K562 (cell line): ENCODE measurements around the gene ISG20L2. TPM values are rescaled to one million over a fixed set of nuclear protein-coding genes. Genes with fewer than 3 reads are reported as not detected.

ENCODE experiments used
- ELF1 ChIP-seq: fragments of 200-800 bp; sonication (Bioruptor generic); IDR thresholded peaks from 2 replicates; pipeline ENCODE4 v1.6.1; 2016; ENCODE audit warnings: missing genetic modification characterization, missing compliant biosample characterization
- HDGF ChIP-seq: fragments of 450-650 bp; IDR thresholded peaks from 2 replicates; pipeline ENCODE4 v1.6.1; 2016
- HNRNPH1 ChIP-seq: fragments of 200-400 bp; formaldehyde crosslinking; optimal IDR thresholded peaks from 2 replicates; pipeline ENCODE3; 2017; ENCODE audit warnings: low read depth, mild to moderate bottlenecking, low read length, moderate library complexity
- HNRNPK ChIP-seq: fragments of 200-400 bp; formaldehyde crosslinking; IDR thresholded peaks from one replicate; pipeline ENCODE4 v1.6.1; 2018; ENCODE audit warnings: mild to moderate bottlenecking, low read depth, low read length; ENCODE audit not compliant: poor library complexity, severe bottlenecking
- HOXB6 ChIP-seq: fragments of 250-450 bp; sonication (Bioruptor Pico); IDR thresholded peaks from 2 replicates; pipeline ENCODE4 v1.5.1; 2022; ENCODE audit warnings: mild to moderate bottlenecking, borderline replicate concordance
- NCOA1 ChIP-seq: fragments of 450-650 bp; IDR thresholded peaks from 2 replicates; pipeline ENCODE4 v1.6.1; 2016; ENCODE audit warnings: low read depth
- NFIC ChIP-seq: fragments of 450-650 bp; IDR thresholded peaks from 2 replicates; pipeline ENCODE4 v1.6.1; 2017; ENCODE audit warnings: mild to moderate bottlenecking, inconsistent platforms
- SETDB1 ChIP-seq: IDR thresholded peaks from one replicate; pipeline ENCODE4 v1.6.1; 2012; ENCODE audit warnings: low read length, control low read depth, inconsistent platforms
- SREBF1 ChIP-seq: fragments of 150-350 bp; IDR thresholded peaks from 2 replicates; pipeline ENCODE4 v1.6.1; 2014; ENCODE audit warnings: antibody characterized with exemption, low read depth, low read length, borderline replicate concordance
- ZNF217 ChIP-seq: sonication (generic); formaldehyde crosslinking; IDR thresholded peaks from 2 replicates; pipeline ENCODE4 v1.8.0; 2022; ENCODE audit warnings: mild to moderate bottlenecking, missing genetic modification reagents
- ZNF224 ChIP-seq: sonication (generic); formaldehyde crosslinking; IDR thresholded peaks from 2 replicates; pipeline ENCODE4 v1.8.0; 2022; ENCODE audit warnings: mild to moderate bottlenecking, missing genetic modification reagents
- ZNF778 ChIP-seq: fragments of 450-650 bp; formaldehyde crosslinking; IDR thresholded peaks from 2 replicates; pipeline ENCODE4 v1.4.0; 2020; ENCODE audit warnings: mild to moderate bottlenecking, moderate library complexity
- polyA plus RNA-seq, 8 experiments: library from polyadenylated mRNA; depleted of rRNA in 4 of 8; stranded (reverse) in 5 of 8; unstranded in 3 of 8; fragments of >200 nt; fragmentation: Nextera tagmentation in 2 of 8; fragmentation: Illumina TruSeq in 1 of 8; extraction: Ambion mirVana in 2 of 8; extraction: Trizol in 1 of 8; gene quantifications; 2 replicates each; pipeline versions ENCODE4 v1.2.1 to v1.2.3, GENCODE V29; 2011 to 2014; ENCODE audit warnings: inconsistent platforms in 1 of 8, missing spikeins in 1 of 8
- total RNA-seq, 7 experiments: library from RNA; depleted of rRNA in 6 of 7; stranded (reverse); fragments of >200 nt in 6 of 7; fragmentation: Illumina TruSeq in 2 of 7; extraction: Trizol in 2 of 7; gene quantifications; 2 replicates each; pipeline versions ENCODE4 v1.2.1 to v1.2.3, GENCODE V29; 2011 to 2021; ENCODE audit warnings: low replicate concordance in 1 of 7
- TF ChIP-seq, protein P1 (sequence below): fragments of 250-450 bp; sonication (Bioruptor Pico); IDR thresholded peaks from 2 replicates; pipeline ENCODE4 v1.9.0; 2021; ENCODE audit warnings: mild to moderate bottlenecking, inconsistent platforms
- TF ChIP-seq, protein P2 (sequence below): sonication (generic); formaldehyde crosslinking; IDR thresholded peaks from 2 replicates; pipeline ENCODE4 v1.8.0; 2022; ENCODE audit warnings: mild to moderate bottlenecking, missing genetic modification reagents, borderline replicate concordance
- TF ChIP-seq, protein P3 (sequence below): fragments of 150-350 bp; IDR thresholded peaks from 2 replicates; pipeline ENCODE4 v1.6.1; 2014; ENCODE audit warnings: low read depth, mild to moderate bottlenecking, low read length, borderline replicate concordance
- TF ChIP-seq, protein P4 (sequence below), 2 experiments: IDR thresholded peaks in 1 of 2; conservative IDR thresholded peaks in 1 of 2; 2 replicates each; pipeline ENCODE4 v1.6.1; 2016; ENCODE audit warnings: low read depth in 2 of 2, mild to moderate bottlenecking in 1 of 2, missing compliant biosample characterization in 1 of 2, missing genetic modification characterization in 1 of 2, moderate library complexity in 1 of 2

The ISG20L2 gene
- total and polyA plus RNA-seq, 9 of the 15 experiments (the other 6 are each of a cell fraction or from before 2014, with no cell fraction given), result 21.3 to 130 (median 50.3) TPM

DNA sequence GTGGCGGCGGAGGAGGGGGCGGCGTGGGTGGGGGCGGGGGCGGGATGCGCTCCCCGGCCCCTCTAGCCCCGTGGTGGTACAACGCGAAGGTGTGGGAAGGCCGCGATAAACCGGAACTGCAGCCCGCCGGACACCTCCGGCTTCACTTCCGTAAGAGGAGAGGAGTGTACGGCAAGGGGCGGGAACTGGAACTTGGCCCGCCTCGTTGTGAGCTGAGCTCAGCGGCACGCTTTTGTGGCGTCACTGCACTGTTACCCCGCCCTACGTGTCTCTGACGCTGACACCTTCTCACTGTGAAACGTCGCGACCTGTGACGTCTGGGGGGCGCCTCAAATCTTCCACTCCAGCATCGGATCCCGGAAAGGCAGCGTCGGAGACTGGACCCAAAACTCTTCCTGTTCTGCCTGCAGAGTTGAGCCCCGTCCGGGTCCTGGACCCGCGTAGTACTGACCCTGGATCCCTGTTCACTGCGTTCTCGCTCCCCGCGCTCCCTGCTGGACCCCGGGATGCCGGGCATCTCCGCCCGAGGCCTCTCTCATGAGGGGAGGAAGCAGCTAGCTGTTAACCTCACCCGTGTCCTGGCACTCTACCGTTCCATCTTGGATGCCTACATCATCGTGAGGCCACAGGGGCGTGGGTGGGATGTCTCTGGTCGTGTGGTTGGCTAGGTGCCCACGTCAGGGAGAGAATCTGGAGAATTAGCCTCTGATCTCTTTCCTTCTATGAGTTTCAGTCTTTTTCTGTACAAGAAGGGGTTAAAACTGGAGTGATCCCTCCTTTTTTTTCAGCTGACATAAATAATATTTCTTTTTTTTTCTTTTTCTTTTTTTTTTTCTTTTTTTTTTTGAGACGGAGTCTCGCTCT, at the start of gene ISG20L2 (continued):
- TF ChIP-seq, protein P1, sequence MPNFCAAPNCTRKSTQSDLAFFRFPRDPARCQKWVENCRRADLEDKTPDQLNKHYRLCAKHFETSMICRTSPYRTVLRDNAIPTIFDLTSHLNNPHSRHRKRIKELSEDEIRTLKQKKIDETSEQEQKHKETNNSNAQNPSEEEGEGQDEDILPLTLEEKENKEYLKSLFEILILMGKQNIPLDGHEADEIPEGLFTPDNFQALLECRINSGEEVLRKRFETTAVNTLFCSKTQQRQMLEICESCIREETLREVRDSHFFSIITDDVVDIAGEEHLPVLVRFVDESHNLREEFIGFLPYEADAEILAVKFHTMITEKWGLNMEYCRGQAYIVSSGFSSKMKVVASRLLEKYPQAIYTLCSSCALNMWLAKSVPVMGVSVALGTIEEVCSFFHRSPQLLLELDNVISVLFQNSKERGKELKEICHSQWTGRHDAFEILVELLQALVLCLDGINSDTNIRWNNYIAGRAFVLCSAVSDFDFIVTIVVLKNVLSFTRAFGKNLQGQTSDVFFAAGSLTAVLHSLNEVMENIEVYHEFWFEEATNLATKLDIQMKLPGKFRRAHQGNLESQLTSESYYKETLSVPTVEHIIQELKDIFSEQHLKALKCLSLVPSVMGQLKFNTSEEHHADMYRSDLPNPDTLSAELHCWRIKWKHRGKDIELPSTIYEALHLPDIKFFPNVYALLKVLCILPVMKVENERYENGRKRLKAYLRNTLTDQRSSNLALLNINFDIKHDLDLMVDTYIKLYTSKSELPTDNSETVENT (CRISPR knock-in tag), result no peak
- TF ChIP-seq, protein P2, sequence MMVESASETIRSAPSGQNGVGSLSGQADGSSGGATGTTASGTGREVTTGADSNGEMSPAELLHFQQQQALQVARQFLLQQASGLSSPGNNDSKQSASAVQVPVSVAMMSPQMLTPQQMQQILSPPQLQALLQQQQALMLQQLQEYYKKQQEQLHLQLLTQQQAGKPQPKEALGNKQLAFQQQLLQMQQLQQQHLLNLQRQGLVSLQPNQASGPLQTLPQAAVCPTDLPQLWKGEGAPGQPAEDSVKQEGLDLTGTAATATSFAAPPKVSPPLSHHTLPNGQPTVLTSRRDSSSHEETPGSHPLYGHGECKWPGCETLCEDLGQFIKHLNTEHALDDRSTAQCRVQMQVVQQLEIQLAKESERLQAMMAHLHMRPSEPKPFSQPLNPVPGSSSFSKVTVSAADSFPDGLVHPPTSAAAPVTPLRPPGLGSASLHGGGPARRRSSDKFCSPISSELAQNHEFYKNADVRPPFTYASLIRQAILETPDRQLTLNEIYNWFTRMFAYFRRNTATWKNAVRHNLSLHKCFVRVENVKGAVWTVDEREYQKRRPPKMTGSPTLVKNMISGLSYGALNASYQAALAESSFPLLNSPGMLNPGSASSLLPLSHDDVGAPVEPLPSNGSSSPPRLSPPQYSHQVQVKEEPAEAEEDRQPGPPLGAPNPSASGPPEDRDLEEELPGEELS (CRISPR knock-in tag), result no peak
- TF ChIP-seq SETDB1, result peak; percentile 88
- TF ChIP-seq ZNF217 (CRISPR knock-in tag), result no peak
- TF ChIP-seq NCOA1, result peak; percentile 98
- TF ChIP-seq, protein P3, sequence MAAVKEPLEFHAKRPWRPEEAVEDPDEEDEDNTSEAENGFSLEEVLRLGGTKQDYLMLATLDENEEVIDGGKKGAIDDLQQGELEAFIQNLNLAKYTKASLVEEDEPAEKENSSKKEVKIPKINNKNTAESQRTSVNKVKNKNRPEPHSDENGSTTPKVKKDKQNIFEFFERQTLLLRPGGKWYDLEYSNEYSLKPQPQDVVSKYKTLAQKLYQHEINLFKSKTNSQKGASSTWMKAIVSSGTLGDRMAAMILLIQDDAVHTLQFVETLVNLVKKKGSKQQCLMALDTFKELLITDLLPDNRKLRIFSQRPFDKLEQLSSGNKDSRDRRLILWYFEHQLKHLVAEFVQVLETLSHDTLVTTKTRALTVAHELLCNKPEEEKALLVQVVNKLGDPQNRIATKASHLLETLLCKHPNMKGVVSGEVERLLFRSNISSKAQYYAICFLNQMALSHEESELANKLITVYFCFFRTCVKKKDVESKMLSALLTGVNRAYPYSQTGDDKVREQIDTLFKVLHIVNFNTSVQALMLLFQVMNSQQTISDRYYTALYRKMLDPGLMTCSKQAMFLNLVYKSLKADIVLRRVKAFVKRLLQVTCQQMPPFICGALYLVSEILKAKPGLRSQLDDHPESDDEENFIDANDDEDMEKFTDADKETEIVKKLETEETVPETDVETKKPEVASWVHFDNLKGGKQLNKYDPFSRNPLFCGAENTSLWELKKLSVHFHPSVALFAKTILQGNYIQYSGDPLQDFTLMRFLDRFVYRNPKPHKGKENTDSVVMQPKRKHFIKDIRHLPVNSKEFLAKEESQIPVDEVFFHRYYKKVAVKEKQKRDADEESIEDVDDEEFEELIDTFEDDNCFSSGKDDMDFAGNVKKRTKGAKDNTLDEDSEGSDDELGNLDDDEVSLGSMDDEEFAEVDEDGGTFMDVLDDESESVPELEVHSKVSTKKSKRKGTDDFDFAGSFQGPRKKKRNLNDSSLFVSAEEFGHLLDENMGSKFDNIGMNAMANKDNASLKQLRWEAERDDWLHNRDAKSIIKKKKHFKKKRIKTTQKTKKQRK, result no peak
- TF ChIP-seq HOXB6, result no peak
- TF ChIP-seq HDGF, result no peak
- TF ChIP-seq HNRNPK, result no peak
- TF ChIP-seq, protein P4, sequence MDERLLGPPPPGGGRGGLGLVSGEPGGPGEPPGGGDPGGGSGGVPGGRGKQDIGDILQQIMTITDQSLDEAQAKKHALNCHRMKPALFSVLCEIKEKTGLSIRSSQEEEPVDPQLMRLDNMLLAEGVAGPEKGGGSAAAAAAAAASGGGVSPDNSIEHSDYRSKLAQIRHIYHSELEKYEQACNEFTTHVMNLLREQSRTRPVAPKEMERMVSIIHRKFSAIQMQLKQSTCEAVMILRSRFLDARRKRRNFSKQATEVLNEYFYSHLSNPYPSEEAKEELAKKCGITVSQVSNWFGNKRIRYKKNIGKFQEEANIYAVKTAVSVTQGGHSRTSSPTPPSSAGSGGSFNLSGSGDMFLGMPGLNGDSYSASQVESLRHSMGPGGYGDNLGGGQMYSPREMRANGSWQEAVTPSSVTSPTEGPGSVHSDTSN (CRISPR knock-in tag; IDR thresholded peaks at IDR 0.05; ENCODE audit: low read depth), result no peak
- TF ChIP-seq, protein P4 (tag; conservative IDR thresholded peaks at IDR 0.05; ENCODE audit: low read depth), result no peak; the same call in 1 of the 2 replicates
- peak; percentile 97 for TF ChIP-seq ELF1 (tag)
- TF ChIP-seq SREBF1, result no peak
- no peak for TF ChIP-seq ZNF224 (CRISPR knock-in tag)
- TF ChIP-seq ZNF778 (CRISPR knock-in tag), result no peak
- TF ChIP-seq HNRNPH1, result no peak
- peak; percentile 80 for TF ChIP-seq NFIC
